GM18517 (cell line): Measurements from ENCODE around the gene MED20.

Experiments
- ATAC-seq: cut with Tn5 transposase; IDR thresholded peaks from one replicate; pipeline ENCODE4 v1.9.1; 2021; ENCODE audit warnings: mild to moderate bottlenecking, moderate library complexity; ENCODE audit not compliant: unreplicated experiment

MED20 gene

GRCh38 chr6:41914869-41915530, 5.9 kb downstream of the MED20 start:
- no peak for ATAC-seq

- no peak for ATAC-seq
Observed at GRCh38 chr6:41914343-41914742, 6.6 kb downstream of the MED20 start.

- ATAC-seq, result no peak
Observed at GRCh38 chr6:41909727-41910126, 11.2 kb downstream of the MED20 start.

GRCh38 chr6:41901882-41902519, 18.9 kb downstream of the MED20 start:
- ATAC-seq, result no peak

- no peak for ATAC-seq
Observed at GRCh38 chr6:41900861-41901260, 20.1 kb downstream of the MED20 start.

GRCh38 chr6:41896281-41896680, 24.7 kb downstream of the MED20 start:
- no peak for ATAC-seq

GRCh38 chr6:41895300-41896233, 25.4 kb downstream of the MED20 start, which contains the start of gene USP49:
Gene USP49 (minus strand): TSS chr6:41895375. CDS start chr6:41806983, 88,392 bp downstream.
- peak; percentile 85 for ATAC-seq

GRCh38 chr6:41894366-41895299, 26.3 kb downstream of the MED20 start:
- no peak for ATAC-seq

GRCh38 chr6:41892921-41893564, 27.9 kb downstream of the MED20 start:
- ATAC-seq, result no peak

- ATAC-seq, result no peak
Observed at GRCh38 chr6:41887331-41887751, 33.6 kb downstream of the MED20 start.

GRCh38 chr6:41885930-41886329, 35.0 kb downstream of the MED20 start:
- ATAC-seq, result no peak

- ATAC-seq, result no peak
Observed at GRCh38 chr6:41884957-41885356, 36.0 kb downstream of the MED20 start.

GRCh38 chr6:41881506-41881905, 39.4 kb downstream of the MED20 start:
- no peak for ATAC-seq

GRCh38 chr6:41878961-41879405, 42.0 kb downstream of the MED20 start:
- no peak for ATAC-seq

- no peak for ATAC-seq
Observed at GRCh38 chr6:41878246-41878645, 42.7 kb downstream of the MED20 start.

GRCh38 chr6:41877051-41877680, 43.8 kb downstream of the MED20 start:
- ATAC-seq, result no peak

- no peak for ATAC-seq
Observed at GRCh38 chr6:41874741-41875140, 46.2 kb downstream of the MED20 start.

- no peak for ATAC-seq
Observed at GRCh38 chr6:41872147-41872546, 48.8 kb downstream of the MED20 start.

- ATAC-seq, result no peak
Observed at GRCh38 chr6:41871691-41872090, 49.2 kb downstream of the MED20 start.
